Lower lobe of right lung (tissue), 2 donors: ENCODE results near the gene PPP1R3A. TPM values are rescaled to one million over a fixed set of nuclear protein-coding genes. Genes with fewer than 3 reads are reported as not detected.

Source experiments
- ATAC-seq, 2 donors: fragments of 200-7000 bp; cut with Tn5 transposase; one replicate each; pipeline ENCODE4 v1.9.1; 2020 to 2022; ENCODE audit warnings: mild to moderate bottlenecking in 2 of 2, moderate library complexity in 2 of 2
- DNase-seq: peaks from one replicate; pipeline ENCODE4 v3.0.0-alpha.2; 2020
- H3K27ac ChIP-seq: fragments of 200-600 bp; one replicate; pipeline ENCODE4 v1.8.0; 2022
- H3K27me3 ChIP-seq: fragments of 200-600 bp; one replicate; pipeline ENCODE4 v1.8.0; 2022; ENCODE audit warnings: low read depth
- H3K36me3 ChIP-seq: fragments of 200-600 bp; one replicate; pipeline ENCODE4 v1.8.0; 2022; ENCODE audit warnings: mild to moderate bottlenecking
- H3K4me1 ChIP-seq: fragments of 200-600 bp; one replicate; pipeline ENCODE4 v1.8.0; 2022
- H3K4me3 ChIP-seq: fragments of 200-600 bp; one replicate; pipeline ENCODE4 v1.8.0; 2022; ENCODE audit warnings: mild to moderate bottlenecking
- H3K9me3 ChIP-seq: fragments of 200-600 bp; one replicate; pipeline ENCODE4 v1.8.0; 2022
- CTCF ChIP-seq: fragments of 200-600 bp; IDR thresholded peaks from one replicate; pipeline ENCODE4 v1.8.0; 2022; ENCODE audit warnings: antibody characterized with exemption, mild to moderate bottlenecking
- intact Hi-C: fragments of 100-400 bp; cut with DNase I; formaldehyde crosslinking; loops from one replicate; pipeline ENCODE4 v1.11.0; 2022
- total RNA-seq: library from RNA; stranded (reverse); fragmentation: NEBNext Ultra II Directional; extraction: Animal tissue kit (Norgen Biotek cat#: 25700); gene quantifications from one replicate; pipeline ENCODE4 v1.2.1, GENCODE V29; 2021
- donor health status: DM: no; HTN: yes; CAD: no; lungs with severe emphysema.

The PPP1R3A gene
- total RNA-seq, 1 donor from 2014 or later = 0.24 TPM

DNA sequence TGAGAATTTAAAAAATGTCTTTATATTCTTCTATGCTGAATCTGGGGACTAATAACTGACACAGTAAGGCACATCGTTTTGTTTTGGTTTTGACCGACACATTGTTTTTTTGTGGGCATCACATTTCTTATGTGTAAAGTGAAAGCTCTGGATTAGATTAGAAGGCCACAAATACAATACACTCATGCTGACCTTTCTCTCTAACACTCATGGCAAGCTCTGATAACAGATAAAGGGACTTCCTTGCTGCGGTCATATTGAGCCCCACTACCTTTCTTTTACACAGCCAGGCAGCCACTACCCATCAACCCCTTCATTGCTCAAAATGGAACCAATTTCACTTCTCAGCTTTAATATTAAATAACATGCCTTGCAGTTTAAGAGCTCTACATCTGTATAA lies 26.0 kb downstream of the PPP1R3A start:
- DNase-seq (no peak), ATAC-seq (no peak)
- no peak overlapping the region for H3K27ac ChIP-seq
- H3K27me3 ChIP-seq = no peaks in the 10 kb centered on the region
- no peak overlapping the region for H3K4me3 ChIP-seq
- H3K9me3 ChIP-seq = no peaks in the 10 kb centered on the region
- H3K4me1 ChIP-seq = no peaks in the 10 kb centered on the region
- intact Hi-C loops = no loop called here
- TF ChIP-seq CTCF = no peak
- H3K36me3 ChIP-seq = no peaks in the 10 kb centered on the region

GRCh38 chr7:113891828-113892227 lies 27.0 kb downstream of the PPP1R3A start:
- DNase-seq (no peak), ATAC-seq (no peak)
- no peaks in the 10 kb centered on the region for H3K27me3 ChIP-seq
- no peak overlapping the region for H3K27ac ChIP-seq
- H3K4me1 ChIP-seq = no peaks in the 10 kb centered on the region
- no peaks in the 10 kb centered on the region for H3K9me3 ChIP-seq
- no peak overlapping the region for H3K4me3 ChIP-seq
- intact Hi-C loops = no loop called here
- TF ChIP-seq CTCF = no peak
- no peaks in the 10 kb centered on the region for H3K36me3 ChIP-seq

DNA sequence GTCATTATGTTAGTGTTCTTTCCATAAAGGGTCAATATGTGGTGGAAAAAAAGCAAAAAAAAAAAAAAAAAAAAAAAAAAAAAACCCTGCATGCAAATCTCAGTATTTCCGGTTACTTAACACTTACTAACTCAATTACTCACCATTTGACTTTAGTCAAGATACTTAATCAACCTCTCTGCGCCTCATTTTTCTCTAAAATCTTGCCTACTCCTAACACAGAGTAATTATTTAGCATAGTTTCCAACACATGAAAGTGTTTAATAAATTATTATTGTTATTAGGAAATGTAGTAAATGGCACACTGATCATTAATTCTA lies 27.8 kb downstream of the PPP1R3A start:
- no peak for ATAC-seq
- DNase-seq = no peak
- H3K4me3 ChIP-seq = no peak overlapping the region
- intact Hi-C loops = no loop called here
- no peaks in the 10 kb centered on the region for H3K36me3 ChIP-seq
- no peaks in the 10 kb centered on the region for H3K9me3 ChIP-seq
- TF ChIP-seq CTCF = no peak
- H3K27ac ChIP-seq = no peak overlapping the region
- H3K27me3 ChIP-seq = no peaks in the 10 kb centered on the region
- H3K4me1 ChIP-seq = no peaks in the 10 kb centered on the region

GRCh38 chr7:113890331-113891030 lies 28.3 kb downstream of the PPP1R3A start:
- no peak for DNase-seq
- no peaks in the 10 kb centered on the region for H3K9me3 ChIP-seq
- H3K36me3 ChIP-seq = no peaks in the 10 kb centered on the region
- no peaks in the 10 kb centered on the region for H3K27me3 ChIP-seq
- H3K4me3 ChIP-seq = no peak overlapping the region
- no peak for TF ChIP-seq CTCF
- H3K27ac ChIP-seq = no peak overlapping the region
- ATAC-seq = no peak
- intact Hi-C loops = no loop called here
- H3K4me1 ChIP-seq = no peaks in the 10 kb centered on the region

- DNase-seq (no peak), ATAC-seq (no peak)
- Histone ChIP-seq H3K27ac (no peak overlapping the region), H3K27me3 (no peaks in the 10 kb centered on the region), H3K36me3 (no peaks in the 10 kb centered on the region), H3K9me3 (no peaks in the 10 kb centered on the region), H3K4me1 (no peaks in the 10 kb centered on the region), H3K4me3 (no peak overlapping the region)
- no peak for TF ChIP-seq CTCF
- intact Hi-C loops = no loop called here
These were observed 35.7 kb downstream of the PPP1R3A start for GRCh38 chr7:113883096-113883495.
